Stimulated activated CD4-positive, alpha-beta T cell treated with anti-CD3 and anti-CD28 coated beads, Interleukin-1b, Interleukin-23, amount 100 ng/mL, for 48 hours (primary cell): Measurements from ENCODE around the gene ETFB.

ENCODE experiments used
- DNase-seq: peaks from one replicate; pipeline ENCODE4 v3.0.0-alpha.2; 2020

Gene ETFB

GRCh38 chr19:51372649-51373504 lies 6.7 kb upstream of the ETFB start, which contains the start of gene NKG7:
TSS of gene NKG7 (minus strand) at chr19:51372654. CDS start at chr19:51372535, 119 bp downstream.
- DNase-seq = peak; percentile 89

GRCh38 chr19:51372021-51372648 lies 5.9 kb upstream of the ETFB start:
- DNase-seq = no peak

DNA sequence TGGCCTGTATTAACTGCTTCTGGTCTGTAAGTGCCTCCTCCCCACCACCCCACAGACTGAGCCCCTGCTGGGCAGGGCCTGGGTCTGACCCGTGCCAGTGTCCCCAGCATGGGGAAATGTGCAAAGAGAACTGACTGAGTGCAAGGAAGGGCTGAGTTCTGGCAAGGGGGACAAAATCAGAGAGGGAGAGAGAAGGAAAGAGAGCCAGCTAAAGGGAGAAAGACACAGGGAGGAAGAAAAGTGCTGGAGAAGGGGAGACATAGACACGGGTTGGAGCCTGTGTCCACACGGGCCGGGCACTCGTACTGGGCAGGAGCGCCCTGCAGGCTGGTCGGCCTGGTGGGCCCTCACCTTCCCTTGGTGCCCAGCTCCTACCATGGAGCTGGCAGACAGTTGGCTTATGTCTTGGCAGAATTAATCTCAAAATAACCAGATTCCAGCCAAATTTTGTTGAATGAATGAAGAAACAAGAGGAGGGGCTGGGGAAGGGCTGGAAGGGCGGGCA lies 5.0 kb upstream of the ETFB start:
- DNase-seq = no peak

GRCh38 chr19:51370230-51370629 lies 4.0 kb upstream of the ETFB start:
- no peak for DNase-seq

DNA sequence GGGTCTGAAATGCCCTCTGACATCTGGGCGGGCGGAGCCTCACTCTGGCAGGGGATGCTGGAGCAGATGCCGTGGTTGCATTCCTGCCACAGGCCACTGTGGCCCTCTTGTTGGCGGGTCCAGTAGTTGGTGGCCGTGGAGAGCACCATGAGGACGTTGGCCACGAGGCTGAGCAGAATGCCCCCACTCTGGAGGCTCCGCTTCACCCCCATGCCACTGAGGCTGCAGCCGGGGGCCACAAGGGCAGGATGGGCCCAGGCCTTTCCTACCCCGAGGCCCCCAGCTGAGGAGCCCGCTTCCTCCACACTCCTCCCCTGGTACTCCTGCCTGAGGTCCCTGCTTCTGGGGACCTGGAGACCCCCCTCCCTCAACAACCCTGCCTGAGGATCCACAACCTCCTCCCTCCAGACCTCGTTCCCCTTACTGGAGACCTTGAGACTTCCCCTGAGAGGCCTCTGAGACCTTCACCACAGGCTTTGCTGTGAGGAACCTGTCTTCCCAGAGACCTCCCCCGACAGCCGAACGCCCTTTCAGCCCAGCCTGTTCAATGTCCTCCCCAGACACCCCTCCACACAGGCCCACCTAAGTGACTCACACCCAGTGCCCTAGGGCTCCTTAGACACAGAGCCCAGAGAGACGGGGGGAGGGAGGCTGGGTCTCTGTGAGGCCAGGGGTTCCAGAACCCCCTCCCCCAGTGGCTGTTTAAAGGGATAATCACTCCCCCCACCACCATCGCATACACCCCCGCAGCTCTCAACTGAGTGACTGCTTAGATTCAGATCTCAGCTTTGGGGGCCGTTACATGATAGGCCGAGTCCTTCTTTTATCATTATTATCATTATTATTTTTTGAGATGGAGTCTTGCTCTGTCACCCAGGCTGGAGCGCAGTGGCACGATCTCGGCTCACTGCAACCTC lies 2.4 kb upstream of the ETFB start, which contains the start of gene CLDND2:
CLDND2 (minus strand) TSS at position 638 of the 917 bp plus-strand sequence; CDS start at position 212, 426 bp downstream.
- no peak for DNase-seq

- DNase-seq = peak; percentile 100
These were observed 1.6 kb upstream of the ETFB start for GRCh38 chr19:51367565-51368365.

- DNase-seq = peak; percentile 54
These were observed 1.0 kb upstream of the ETFB start for GRCh38 chr19:51367255-51367564.

GRCh38 chr19:51366389-51367254 lies 434 bp upstream of the ETFB start:
- peak; percentile 97 for DNase-seq

- no peak for DNase-seq
These were observed 800 bp downstream of the ETFB start for GRCh38 chr19:51365211-51365964.

GRCh38 chr19:51364200-51365106 lies 1.7 kb downstream of the ETFB start:
- no peak for DNase-seq

- DNase-seq = no peak
These were observed 4.9 kb downstream of the ETFB start for GRCh38 chr19:51361239-51361638.

GRCh38 chr19:51359294-51359693 lies 6.9 kb downstream of the ETFB start:
- DNase-seq = no peak

DNA sequence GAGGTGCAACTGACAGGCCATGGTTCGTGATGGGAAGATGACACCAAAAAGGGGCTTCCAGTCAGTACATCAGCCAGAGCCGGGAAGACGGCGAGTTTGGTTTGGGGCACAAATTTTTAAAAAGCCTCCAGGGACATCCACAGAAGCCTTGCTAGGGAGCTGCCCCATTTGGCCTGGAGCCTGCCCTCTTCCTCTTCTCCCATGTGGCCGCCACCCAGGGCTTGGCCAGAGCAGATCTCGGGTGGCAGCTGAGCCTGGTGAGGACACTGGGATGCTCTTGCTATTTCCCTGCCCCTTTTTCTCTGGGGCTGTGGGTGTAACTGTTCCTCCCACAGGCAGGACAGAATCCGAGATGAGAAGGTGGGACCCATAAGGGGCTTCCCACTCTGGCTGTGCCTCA lies 8.2 kb downstream of the ETFB start:
- no peak for DNase-seq

DNA sequence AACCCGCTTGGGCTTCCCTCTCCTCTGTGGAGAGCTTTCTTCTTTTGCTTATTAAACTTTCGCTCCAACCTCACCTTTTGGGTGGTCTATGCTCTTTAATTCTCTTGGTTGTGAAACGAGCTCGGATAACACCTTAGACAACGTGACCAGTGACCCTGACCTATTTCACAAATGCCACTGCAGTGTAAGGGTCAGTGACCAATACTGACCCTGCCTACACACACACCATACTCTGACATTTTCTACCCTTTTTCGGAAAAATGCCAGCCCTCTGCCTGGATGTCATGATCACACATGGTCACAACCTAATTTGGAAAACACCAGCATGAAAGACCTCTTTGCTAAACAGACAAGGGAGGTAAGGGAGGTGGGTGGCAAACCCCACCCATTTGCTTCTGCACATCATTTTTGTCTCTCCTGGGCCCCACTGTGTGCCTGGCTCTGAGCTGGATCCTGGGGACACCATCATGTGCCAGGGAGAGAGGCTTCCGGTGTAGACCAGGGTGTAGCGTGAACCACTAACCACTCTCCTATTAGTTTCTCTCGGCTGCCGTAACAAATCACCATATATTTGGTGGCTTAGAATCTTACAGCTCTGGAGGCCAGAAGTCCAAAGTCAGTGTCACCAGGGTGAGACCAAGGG lies 9.9 kb downstream of the ETFB start:
- no peak for DNase-seq

DNA sequence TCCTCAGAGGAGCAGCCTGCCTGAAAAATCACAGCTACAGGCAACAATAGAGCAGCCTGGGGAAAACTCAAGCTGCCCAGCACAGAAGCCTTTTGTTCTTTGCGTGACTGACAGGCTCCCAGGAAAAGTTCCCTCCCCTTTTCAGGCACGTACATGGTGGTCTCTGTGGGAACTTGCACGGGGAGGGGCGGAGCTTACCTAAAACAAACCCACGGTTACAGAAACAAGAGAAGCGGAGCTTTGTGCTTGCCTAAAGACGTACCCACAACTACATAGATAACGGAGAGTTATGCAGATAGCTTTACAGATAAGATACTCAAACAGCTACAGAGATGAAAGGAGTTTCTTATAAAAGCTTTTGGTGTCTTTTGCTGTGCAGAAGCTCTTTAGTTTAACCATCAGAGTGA lies 11.4 kb downstream of the ETFB start:
- no peak for DNase-seq

- DNase-seq = no peak
These were observed 12.0 kb downstream of the ETFB start for GRCh38 chr19:51354103-51354741.

DNA sequence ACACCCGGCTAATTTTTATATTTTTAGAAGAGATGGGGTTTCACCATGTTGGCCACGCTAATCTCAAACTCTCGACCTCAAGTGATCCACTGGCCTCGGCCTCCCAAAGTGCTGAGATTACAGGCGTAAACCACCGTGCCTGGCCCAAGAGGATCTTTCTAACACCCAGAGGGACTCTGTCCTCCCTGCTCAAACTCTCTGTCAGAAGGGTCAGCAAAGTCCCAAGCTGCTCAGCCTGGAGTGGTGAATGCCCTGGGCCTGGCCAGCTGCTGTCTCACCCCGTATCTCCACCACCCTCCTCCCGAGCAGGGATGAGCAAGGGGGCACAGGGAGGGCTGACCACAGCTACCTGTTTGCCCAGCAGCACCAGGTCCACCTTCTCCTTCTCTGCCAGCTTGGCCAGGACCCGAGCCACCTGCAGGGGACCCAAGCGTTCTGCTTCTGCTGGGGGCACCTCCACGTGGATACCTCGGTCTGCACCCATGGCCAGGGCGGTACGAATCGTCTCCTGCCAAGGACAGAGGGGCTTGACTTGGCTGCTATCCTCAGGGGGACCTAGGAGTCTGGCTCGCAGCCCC lies 13.3 kb downstream of the ETFB start:
- no peak for DNase-seq
